HepG2 (cell line): ENCODE measurements around the gene BRAP. TPM values are rescaled to one million over a fixed set of nuclear protein-coding genes. Genes with fewer than 3 reads are reported as not detected.

Experiments
- ASH2L ChIP-seq: fragments of 300-600, 200-600 bp; sonication (generic); IDR thresholded peaks from 2 replicates; pipeline ENCODE4 v1.7.0; 2017; ENCODE audit warnings: low read depth, mild to moderate bottlenecking, moderate library complexity, mixed read lengths, low read length; ENCODE audit not compliant: insufficient read length
- ATF1 ChIP-seq: IDR thresholded peaks from 2 replicates; pipeline ENCODE4 v1.6.1; 2016; ENCODE audit warnings: mild to moderate bottlenecking, control low read depth
- DPF2 ChIP-seq: sonication (generic); formaldehyde crosslinking; IDR thresholded peaks from 2 replicates; pipeline ENCODE4 v1.4.0; 2020; ENCODE audit warnings: mild to moderate bottlenecking, low read depth, missing genetic modification reagents, borderline replicate concordance
- GTF3A ChIP-seq: sonication (generic); formaldehyde crosslinking; conservative IDR thresholded peaks from 2 replicates; pipeline ENCODE4 v1.4.0; 2020; ENCODE audit warnings: mild to moderate bottlenecking, missing genetic modification reagents
- GZF1 ChIP-seq: sonication (generic); formaldehyde crosslinking; IDR thresholded peaks from 2 replicates; pipeline ENCODE4 v1.5.1; 2020; ENCODE audit warnings: mild to moderate bottlenecking, missing genetic modification reagents
- JUND ChIP-seq: sonication (generic); formaldehyde crosslinking; IDR thresholded peaks from 2 replicates; pipeline ENCODE4 v1.8.0; 2022; ENCODE audit warnings: mild to moderate bottlenecking, missing genetic modification reagents
- MAFG ChIP-seq: sonication (generic); formaldehyde crosslinking; IDR thresholded peaks from 2 replicates; pipeline ENCODE4 v1.5.1; 2020; ENCODE audit warnings: mild to moderate bottlenecking, missing genetic modification reagents
- MIER2 ChIP-seq: IDR thresholded peaks from 2 replicates; pipeline ENCODE4 v1.6.1; 2016; ENCODE audit warnings: missing biosample characterization, missing genetic modification reagents
- NFYC ChIP-seq: IDR thresholded peaks from 2 replicates; pipeline ENCODE4 v1.6.1; 2016; ENCODE audit warnings: missing genetic modification reagents, missing compliant biosample characterization
- NKX3-1 ChIP-seq: sonication (generic); formaldehyde crosslinking; IDR thresholded peaks from 2 replicates; pipeline ENCODE4 v1.5.0; 2020; ENCODE audit warnings: missing genetic modification reagents
- POLR2A ChIP-seq, 2 experiments: IDR thresholded peaks; 2 replicates each; pipeline ENCODE4 v1.6.1; 2011; ENCODE audit warnings: low read depth in 2 of 2, low read length in 2 of 2, mild to moderate bottlenecking in 1 of 2, moderate library complexity in 1 of 2; ENCODE audit not compliant: insufficient read depth in 1 of 2
- TBP ChIP-seq: sonication (generic); formaldehyde crosslinking; IDR thresholded peaks from 2 replicates; pipeline ENCODE4 v1.5.0; 2020; ENCODE audit warnings: missing genetic modification reagents
- TOPORS ChIP-seq: sonication (generic); formaldehyde crosslinking; IDR thresholded peaks from 2 replicates; pipeline ENCODE4 v1.8.0; 2023; ENCODE audit warnings: mild to moderate bottlenecking, missing genetic modification reagents
- ZBTB10 ChIP-seq: sonication (generic); formaldehyde crosslinking; IDR thresholded peaks from 2 replicates; pipeline ENCODE4 v1.4.0; 2020; ENCODE audit warnings: missing genetic modification reagents, borderline replicate concordance
- ZBTB37 ChIP-seq: sonication (generic); formaldehyde crosslinking; IDR thresholded peaks from 2 replicates; pipeline ENCODE4 v1.4.0; 2020; ENCODE audit warnings: mild to moderate bottlenecking, missing genetic modification reagents
- ZBTB46 ChIP-seq: sonication (generic); formaldehyde crosslinking; IDR thresholded peaks from 2 replicates; pipeline ENCODE4 v1.4.0; 2020; ENCODE audit warnings: mild to moderate bottlenecking, missing genetic modification reagents, borderline replicate concordance
- ZBTB7A ChIP-seq: sonication (generic); formaldehyde crosslinking; IDR thresholded peaks from 2 replicates; pipeline ENCODE4 v1.8.0; 2022; ENCODE audit warnings: mild to moderate bottlenecking, missing genetic modification reagents
- ZFP91 ChIP-seq: sonication (generic); formaldehyde crosslinking; IDR thresholded peaks from 2 replicates; pipeline ENCODE4 v1.9.0; 2022; ENCODE audit warnings: missing genetic modification reagents, mild to moderate bottlenecking, borderline replicate concordance
- ZNF292 ChIP-seq: sonication (generic); formaldehyde crosslinking; IDR thresholded peaks from 2 replicates; pipeline ENCODE4 v1.8.1; 2022; ENCODE audit warnings: mild to moderate bottlenecking, low read depth, missing genetic modification reagents, borderline replicate concordance
- ZNF432 ChIP-seq: sonication (generic); formaldehyde crosslinking; IDR thresholded peaks from 2 replicates; pipeline ENCODE4 v1.5.0; 2020; ENCODE audit warnings: missing genetic modification reagents, mild to moderate bottlenecking, borderline replicate concordance
- ZNF484 ChIP-seq: sonication (generic); formaldehyde crosslinking; IDR thresholded peaks from 2 replicates; pipeline ENCODE4 v1.5.1; 2020; ENCODE audit warnings: mild to moderate bottlenecking, low read depth, missing genetic modification reagents, borderline replicate concordance
- ZNF724P ChIP-seq: sonication (generic); formaldehyde crosslinking; IDR thresholded peaks from 2 replicates; pipeline ENCODE4 v1.8.0; 2022; ENCODE audit warnings: missing genetic modification reagents, borderline replicate concordance
- ZNF737 ChIP-seq: sonication (generic); formaldehyde crosslinking; IDR thresholded peaks from 2 replicates; pipeline ENCODE4 v1.5.0; 2020; ENCODE audit warnings: missing genetic modification reagents, mild to moderate bottlenecking, borderline replicate concordance
- polyA plus RNA-seq, 8 experiments: library from polyadenylated mRNA; depleted of rRNA in 3 of 8; stranded (reverse) in 7 of 8; unstranded in 1 of 8; fragments of >200 nt; fragmentation: Illumina TruSeq in 4 of 8; extraction: Trizol in 4 of 8; gene quantifications; 2 replicates each; pipeline versions ENCODE4 v1.2.1 to v1.2.3, GENCODE V29; 2011 to 2016; ENCODE audit warnings: low read depth in 4 of 8, missing spikeins in 1 of 8, mixed read lengths in 1 of 8; ENCODE audit not compliant: insufficient read depth in 1 of 8
- total RNA-seq, 5 experiments: library from RNA; depleted of rRNA; stranded (reverse); fragments of >200 nt; fragmentation: Illumina TruSeq; extraction: Trizol; gene quantifications; 2 replicates each; pipeline ENCODE4 v1.2.3, GENCODE V29; 2016; ENCODE audit warnings: low read depth in 1 of 5

BRAP gene
- total and polyA plus RNA-seq, 2 of the 13 experiments (the other 11 are each of a cell fraction or from before 2014, with no cell fraction given): 8.1 to 15.4 TPM

- TF ChIP-seq ZNF737 (CRISPR knock-in tag): no peak
- TF ChIP-seq ATF1 (CRISPR knock-in tag): peak; percentile 58; the same call in 1 of the 2 replicates
- TF ChIP-seq ZBTB7A (CRISPR knock-in tag): 0 out of 2 replicates have a peak, but pooled peaks have one; percentile 44
- TF ChIP-seq ZFP91 (CRISPR knock-in tag): peak; percentile 82
- TF ChIP-seq GTF3A (CRISPR knock-in tag): no peak
- no peak for TF ChIP-seq ZBTB46 (CRISPR knock-in tag)
- TF ChIP-seq ZBTB37 (CRISPR knock-in tag): no peak
- no peak for TF ChIP-seq ZNF484 (CRISPR knock-in tag)
- TF ChIP-seq ZNF432 (CRISPR knock-in tag): no peak
- TF ChIP-seq DPF2 (CRISPR knock-in tag): no peak
- peak; percentile 91 for TF ChIP-seq ASH2L
- peak; percentile 48; the same call in 1 of the 2 replicates for TF ChIP-seq ZNF292 (CRISPR knock-in tag)
- no peak for TF ChIP-seq GZF1
- no peak for TF ChIP-seq ZNF724P (CRISPR knock-in tag)
- peak; percentile 94 for TF ChIP-seq NFYC (CRISPR knock-in tag)
- TF ChIP-seq ZBTB10: no peak
- TF ChIP-seq NKX3-1: no peak
- no peak for TF ChIP-seq MIER2 (CRISPR knock-in tag)
- no peak for TF ChIP-seq MAFG (CRISPR knock-in tag)
- no peak for TF ChIP-seq TOPORS (CRISPR knock-in tag)
- no peak for TF ChIP-seq TBP
- TF ChIP-seq JUND (CRISPR knock-in tag): no peak
- peak; percentile 95 to 98 for TF ChIP-seq POLR2A (IDR thresholded peaks at IDR 0.05; ENCODE audit: insufficient read depth in 1 of 2, low read depth in 2 of 2, low read length in 2 of 2)
Measured at GRCh38 chr12:111685811-111686573, at the start of gene BRAP, which contains the start of gene ACAD10 (continued).
